K562 (cell line): ENCODE data around the gene AP2A2.

Source experiments
- EP300 ChIP-seq: IDR thresholded peaks from 2 replicates; pipeline ENCODE4 v1.6.1; 2012; ENCODE audit warnings: low read length, improper control_type of control experiment
- GABPA ChIP-seq: fragments of 200-800 bp; sonication (Bioruptor generic); conservative IDR thresholded peaks from 2 replicates; pipeline ENCODE4 v1.6.1; 2016; ENCODE audit warnings: low read depth, missing genetic modification characterization, missing compliant biosample characterization
- HDGF ChIP-seq: fragments of 450-650 bp; IDR thresholded peaks from 2 replicates; pipeline ENCODE4 v1.6.1; 2016
- IRF1 ChIP-seq: sonication (generic); formaldehyde crosslinking; IDR thresholded peaks from 2 replicates; pipeline ENCODE4 v1.8.0; 2022; ENCODE audit warnings: missing genetic modification reagents, mild to moderate bottlenecking, borderline replicate concordance
- POU5F1 ChIP-seq: fragments of 150-350 bp; IDR thresholded peaks from 2 replicates; pipeline ENCODE4 v1.6.1; 2014; ENCODE audit warnings: borderline replicate concordance, low read length, low read depth, mild to moderate bottlenecking; ENCODE audit not compliant: partially characterized antibody
- PURB ChIP-seq: sonication (generic); formaldehyde crosslinking; IDR thresholded peaks from 2 replicates; pipeline ENCODE4 v1.9.0; 2021; ENCODE audit warnings: low read depth, mild to moderate bottlenecking, missing genetic modification reagents
- SMARCC2 ChIP-seq: fragments of 450-650 bp; IDR thresholded peaks from 2 replicates; pipeline ENCODE4 v1.6.1; 2017; ENCODE audit warnings: antibody characterized with exemption, moderate library complexity, mild to moderate bottlenecking, low read depth
- TRIM28 ChIP-seq: fragments of 450-650 bp; IDR thresholded peaks from 2 replicates; pipeline ENCODE4 v1.6.1; 2017
- ZNF408 ChIP-seq: fragments of 250-450 bp; sonication (Bioruptor Pico); IDR thresholded peaks from 2 replicates; pipeline ENCODE4 v1.4.0; 2020; ENCODE audit warnings: low read depth, mild to moderate bottlenecking, moderate library complexity
- ZNF780A ChIP-seq: fragments of 250-450 bp; sonication (Bioruptor Pico); IDR thresholded peaks from 2 replicates; pipeline ENCODE4 v1.5.0; 2021; ENCODE audit warnings: mild to moderate bottlenecking
- TF ChIP-seq, protein P1 (sequence below), 3 experiments: IDR thresholded peaks in 2 of 3; conservative IDR thresholded peaks in 1 of 3; 2 replicates each; pipeline ENCODE4 v1.5.1; 2011 to 2012; ENCODE audit warnings: low read length in 3 of 3, mild to moderate bottlenecking in 3 of 3, control low read depth in 2 of 3, improper control_type of control experiment in 1 of 3, inconsistent platforms in 1 of 3, low read depth in 1 of 3, mixed read lengths in 1 of 3, moderate library complexity in 1 of 3; ENCODE audit not compliant: insufficient read depth in 2 of 3

DNA sequence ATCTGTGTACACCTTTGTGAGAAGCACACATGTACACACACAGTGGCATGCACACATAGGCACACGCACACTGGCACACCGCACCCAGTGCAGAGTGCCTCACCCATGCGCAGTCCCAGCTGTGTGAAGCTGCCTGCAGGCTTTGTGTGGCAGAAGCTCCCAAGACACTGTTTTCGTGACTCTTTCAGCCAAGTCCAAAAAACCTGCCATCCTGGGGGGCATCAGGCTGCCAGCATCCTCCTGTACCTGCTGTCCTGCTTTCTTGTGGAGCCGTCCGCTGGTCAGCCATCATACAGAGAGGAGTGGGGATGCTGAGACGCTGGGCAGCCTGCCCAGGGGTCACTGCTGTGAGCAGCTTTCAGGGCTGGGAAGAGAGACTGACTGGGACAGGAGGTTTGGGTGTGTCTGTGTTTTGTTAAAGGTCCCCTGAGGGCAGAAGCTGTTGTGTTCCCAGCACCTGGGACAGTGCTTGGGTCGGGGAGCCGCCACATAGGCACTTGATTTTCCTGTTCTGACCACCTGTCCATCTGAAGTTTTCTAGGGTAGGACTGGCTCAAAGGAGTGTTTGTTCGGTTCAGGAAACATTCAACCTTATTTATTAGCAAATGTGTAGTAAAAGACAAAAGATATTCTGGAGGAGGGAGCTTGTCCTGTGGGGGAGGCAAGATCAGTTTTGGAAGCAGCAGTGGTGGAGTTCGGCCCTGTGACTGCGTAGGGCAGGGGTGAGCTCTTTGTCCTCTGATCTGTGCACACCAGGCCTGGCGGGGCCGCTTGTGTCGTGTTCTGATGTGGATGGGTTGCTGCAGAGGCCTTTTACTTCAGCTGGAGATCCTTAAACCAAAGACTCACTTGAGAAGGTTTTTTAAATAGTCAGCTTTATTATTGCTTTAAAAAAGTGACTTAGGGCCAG lies 29.7 kb downstream of the AP2A2 start:
- TF ChIP-seq, protein P1, sequence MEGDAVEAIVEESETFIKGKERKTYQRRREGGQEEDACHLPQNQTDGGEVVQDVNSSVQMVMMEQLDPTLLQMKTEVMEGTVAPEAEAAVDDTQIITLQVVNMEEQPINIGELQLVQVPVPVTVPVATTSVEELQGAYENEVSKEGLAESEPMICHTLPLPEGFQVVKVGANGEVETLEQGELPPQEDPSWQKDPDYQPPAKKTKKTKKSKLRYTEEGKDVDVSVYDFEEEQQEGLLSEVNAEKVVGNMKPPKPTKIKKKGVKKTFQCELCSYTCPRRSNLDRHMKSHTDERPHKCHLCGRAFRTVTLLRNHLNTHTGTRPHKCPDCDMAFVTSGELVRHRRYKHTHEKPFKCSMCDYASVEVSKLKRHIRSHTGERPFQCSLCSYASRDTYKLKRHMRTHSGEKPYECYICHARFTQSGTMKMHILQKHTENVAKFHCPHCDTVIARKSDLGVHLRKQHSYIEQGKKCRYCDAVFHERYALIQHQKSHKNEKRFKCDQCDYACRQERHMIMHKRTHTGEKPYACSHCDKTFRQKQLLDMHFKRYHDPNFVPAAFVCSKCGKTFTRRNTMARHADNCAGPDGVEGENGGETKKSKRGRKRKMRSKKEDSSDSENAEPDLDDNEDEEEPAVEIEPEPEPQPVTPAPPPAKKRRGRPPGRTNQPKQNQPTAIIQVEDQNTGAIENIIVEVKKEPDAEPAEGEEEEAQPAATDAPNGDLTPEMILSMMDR (IDR thresholded peaks at IDR 0.05 in 2 of 3, conservative IDR thresholded peaks at IDR 0.05 in 1 of 3; ENCODE audit: insufficient read depth in 2 of 3, low read depth in 1 of 3, low read length in 3 of 3): no peak
- TF ChIP-seq EP300 (no peak), ZNF780A (CRISPR knock-in tag) (no peak), SMARCC2 (no peak), POU5F1 (no peak), HDGF (no peak), IRF1 (CRISPR knock-in tag) (no peak), GABPA (no peak), TRIM28 (no peak), ZNF408 (CRISPR knock-in tag) (no peak), PURB (CRISPR knock-in tag) (no peak)
